ENCODE results near the gene KIF26B.

Gene KIF26B

DNA sequence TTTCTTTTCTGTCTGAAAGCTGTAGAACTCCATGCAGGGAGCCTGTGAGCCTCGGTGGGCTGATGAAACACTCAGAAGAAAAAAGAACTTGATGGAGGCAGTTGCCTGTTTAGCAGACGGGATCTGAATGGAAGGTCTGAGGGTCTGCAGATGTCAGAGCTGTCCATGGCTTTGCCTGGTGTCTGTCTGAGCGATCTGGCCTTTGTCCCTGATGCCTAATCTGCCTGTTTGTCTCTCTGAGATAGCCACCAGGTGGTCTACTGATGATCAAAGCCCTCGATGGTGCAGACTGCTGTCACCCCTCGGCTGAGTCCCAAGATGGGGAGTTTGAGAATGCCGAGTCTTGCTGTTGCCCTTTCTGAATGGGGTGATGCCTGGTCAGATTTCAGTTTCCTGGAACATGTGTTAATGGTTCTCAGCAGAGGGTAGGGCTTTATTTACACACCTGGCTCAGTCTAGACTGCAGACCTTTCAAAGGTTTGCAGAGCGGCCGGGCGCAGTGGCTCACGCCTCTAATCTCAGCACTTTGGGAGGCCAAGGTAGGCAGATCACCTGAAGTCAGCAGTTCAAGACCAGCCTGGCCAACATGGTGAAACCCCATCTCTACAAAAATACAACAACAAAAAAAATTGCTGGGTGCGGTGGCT is 90.4 kb downstream of the KIF26B start:
- DNase-seq = peak; percentile 66

DNA sequence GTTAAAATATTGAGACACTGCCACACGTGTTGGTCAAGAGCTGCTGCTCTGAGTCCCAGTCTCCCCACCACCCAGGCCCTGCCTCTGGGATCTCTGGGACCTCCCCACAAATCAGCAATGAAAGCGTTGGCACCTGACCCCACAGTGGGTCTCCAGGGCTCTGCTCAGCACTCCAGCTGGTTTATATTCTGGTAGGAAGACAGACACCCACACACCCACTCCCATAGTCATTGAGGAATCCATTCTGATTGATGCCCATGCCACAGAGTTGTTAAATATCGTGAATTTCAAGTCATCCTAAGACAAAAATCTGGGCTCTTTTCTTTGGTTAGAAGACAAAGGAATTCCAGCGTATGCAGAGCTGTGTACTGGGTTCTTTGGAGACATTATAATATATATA is 91.6 kb downstream of the KIF26B start:
- DNase-seq = no peak

DNA sequence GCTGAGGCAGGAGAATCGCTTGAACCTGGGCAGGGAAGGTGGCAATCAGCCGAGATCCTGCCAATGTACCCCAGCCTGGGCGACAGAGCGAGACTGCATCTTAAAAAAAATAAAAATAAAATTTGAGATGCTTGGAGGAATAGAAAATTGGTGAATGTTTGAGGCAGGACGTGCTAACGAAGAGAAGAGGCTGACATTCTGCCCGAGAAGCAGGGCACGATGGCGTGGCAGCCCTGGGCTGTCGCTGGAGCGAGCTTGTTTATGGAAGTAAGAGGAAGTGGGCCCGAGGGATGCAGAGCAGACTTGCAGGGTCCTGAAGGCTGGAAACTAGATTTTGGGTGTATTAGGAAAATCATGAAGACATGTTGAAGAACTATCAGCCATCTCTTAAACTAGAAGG is 92.6 kb downstream of the KIF26B start:
- DNase-seq = no peak

DNA sequence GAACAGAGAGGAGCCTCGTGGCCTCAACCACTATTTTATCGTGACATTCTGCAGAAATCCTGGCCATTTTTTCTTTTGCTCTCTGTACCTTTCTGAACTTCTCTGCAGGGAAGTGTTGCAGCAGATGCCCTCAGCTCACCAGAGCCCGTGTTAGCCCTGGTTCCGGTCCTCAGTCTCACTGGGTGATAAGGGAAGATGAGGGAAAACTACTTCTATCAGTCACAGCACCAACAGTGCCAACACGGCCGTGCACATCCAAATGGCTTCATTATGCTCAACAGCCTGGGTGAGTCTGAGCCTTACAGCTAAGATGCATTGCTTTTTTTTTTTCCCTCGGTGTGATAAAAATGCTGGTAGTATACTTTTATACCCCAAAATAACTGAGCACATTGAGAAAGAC is 93.0 kb downstream of the KIF26B start:
- DNase-seq = no peak

DNA sequence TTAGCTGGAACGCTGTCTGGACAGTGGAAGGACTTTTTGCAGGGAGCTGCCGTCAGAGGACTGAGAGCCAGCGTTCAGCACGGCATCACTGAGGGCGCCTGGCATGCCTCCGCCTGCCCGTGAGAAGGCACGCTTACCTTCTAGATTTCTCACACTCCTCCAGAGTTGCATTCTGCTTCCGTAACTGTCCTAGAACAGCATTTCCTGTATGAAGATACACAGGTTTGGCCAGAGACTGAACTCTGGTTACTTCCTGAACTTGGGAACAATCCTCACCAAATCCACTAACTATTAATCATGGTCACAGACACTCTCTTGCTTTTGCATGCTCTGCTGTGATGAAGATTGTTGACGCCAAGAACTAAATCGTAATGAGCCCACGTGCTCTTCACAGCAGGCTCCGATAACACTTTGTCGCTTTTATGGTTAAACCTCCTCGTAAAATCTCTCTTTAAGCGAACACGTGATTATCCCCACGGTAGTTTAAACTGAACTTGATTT is 93.5 kb downstream of the KIF26B start:
- DNase-seq = no peak

DNA sequence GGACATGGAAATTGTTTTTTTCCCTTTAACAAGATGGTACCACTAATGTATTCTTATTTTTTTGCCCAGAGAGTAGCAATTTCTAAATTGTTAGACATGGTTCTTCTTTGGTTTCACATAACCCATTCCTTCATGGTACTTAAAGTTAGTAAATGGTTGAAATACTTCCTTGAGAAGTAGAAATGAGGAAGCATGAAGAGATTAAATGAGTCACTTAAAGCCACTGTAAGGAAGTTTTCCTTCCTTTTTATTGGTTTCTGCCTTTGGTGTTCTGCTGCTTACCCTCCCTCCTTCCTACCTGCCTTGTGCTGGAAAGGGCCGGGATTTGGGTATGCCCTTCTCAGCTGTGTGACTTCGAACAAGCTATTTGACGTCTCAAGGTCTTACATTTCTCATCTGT is 101.0 kb downstream of the KIF26B start:
- DNase-seq = no peak

DNA sequence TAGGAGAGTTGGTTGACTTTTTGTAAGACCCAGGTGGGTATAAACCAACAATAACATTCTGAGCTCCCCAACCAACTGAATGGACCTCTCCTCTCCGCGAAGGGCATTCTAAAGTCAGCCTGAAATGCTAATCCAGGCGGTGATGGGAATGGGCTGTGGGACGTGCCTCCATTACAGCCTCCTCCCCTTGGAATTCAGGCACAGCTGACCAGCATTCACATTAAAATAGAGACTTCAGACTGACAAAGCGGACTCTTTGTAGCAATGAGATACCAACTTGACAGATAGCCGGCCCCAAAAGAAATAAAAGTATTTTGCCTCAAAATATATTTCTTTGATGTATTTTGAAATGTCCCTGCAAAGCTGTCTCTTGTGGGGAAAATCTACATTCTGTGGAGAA is 101.7 kb downstream of the KIF26B start:
- no peak for DNase-seq

DNA sequence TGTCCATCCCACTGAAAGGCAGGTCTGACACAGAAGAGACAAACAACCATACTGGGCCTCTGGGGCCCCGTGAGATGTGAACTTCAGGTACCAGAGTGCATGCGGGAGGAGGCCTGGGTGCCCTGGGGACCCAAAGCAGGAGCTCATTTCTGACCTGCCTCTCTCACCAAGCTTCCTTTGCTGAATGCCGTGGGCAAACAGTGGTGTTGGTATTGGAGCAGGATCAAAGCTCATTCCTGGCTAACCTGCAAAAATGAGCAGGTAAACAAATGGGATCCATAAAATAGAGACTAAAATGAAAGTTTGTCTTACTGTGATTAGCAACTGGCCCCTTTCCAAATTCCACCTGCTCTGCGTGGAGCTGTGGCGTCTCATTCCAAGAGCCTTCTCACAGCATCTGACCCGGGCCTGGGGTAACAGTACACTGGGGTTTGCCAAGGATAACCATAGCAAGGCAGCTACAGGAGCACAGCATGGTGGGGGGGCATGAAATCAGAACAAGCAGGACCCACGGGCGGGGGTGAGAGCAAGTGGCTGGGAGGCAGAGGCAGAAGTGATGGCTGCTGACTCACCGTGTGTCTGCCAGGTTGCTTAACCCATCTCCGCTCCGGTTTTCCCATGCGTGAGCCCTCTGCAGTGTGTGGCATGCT is 103.6 kb downstream of the KIF26B start:
- DNase-seq = peak; percentile 39

DNA sequence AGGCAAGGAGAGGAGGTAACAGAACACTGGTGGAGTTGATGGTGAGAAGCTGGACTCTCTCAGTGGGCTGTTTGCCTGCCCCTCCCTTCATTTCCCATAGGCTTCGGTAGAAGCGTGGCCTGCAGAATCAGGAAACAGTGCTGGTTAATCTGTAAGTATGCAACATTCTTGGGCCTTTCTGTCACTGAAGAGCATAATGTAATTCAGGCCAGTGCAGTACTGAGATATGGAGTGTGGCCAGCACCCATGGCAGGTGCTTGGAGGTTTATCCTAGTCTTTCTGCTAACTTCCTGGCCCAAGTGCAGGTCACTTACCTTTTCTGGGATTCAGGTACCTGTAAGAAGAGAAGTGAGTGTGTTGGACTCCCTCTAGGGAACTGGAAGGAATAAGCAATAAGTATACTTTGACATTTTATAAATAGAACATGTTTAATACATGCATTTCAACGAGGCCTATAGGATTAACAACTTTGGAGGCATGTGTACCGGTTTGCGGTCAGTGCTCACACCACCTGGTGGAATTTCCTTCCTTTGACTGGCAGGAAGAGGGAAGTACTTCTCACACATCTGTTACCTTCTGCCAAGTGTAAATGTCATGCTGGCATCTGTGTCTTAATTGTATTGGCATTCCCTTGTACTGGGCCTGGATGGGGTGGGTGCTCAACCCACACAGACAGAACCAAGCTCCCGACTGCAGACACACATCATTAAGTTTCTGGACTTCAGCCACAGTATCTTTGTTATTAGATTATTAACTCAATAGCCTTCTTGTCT is 105.5 kb downstream of the KIF26B start:
- DNase-seq = peak; percentile 16

DNA sequence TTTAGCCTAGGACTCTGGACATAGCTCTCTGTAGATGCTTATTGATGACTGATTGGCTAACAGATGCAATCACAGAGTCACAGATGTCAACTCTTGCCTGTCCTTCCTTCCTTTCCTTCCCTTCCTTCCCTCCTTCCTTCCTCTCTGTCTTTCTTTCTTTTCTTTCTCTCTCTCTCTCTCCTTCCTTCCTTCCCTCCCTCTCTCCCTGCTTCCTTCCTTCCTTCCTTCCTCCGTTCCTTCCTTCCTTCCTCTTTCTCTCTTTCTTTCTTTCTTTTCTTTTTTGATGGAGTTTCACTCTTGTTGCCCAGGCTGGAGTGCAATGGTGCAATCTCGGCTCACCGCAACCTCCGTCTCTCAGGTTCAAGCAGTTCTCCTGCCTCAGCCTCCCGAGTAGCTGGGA is 106.1 kb downstream of the KIF26B start:
- DNase-seq = no peak

DNA sequence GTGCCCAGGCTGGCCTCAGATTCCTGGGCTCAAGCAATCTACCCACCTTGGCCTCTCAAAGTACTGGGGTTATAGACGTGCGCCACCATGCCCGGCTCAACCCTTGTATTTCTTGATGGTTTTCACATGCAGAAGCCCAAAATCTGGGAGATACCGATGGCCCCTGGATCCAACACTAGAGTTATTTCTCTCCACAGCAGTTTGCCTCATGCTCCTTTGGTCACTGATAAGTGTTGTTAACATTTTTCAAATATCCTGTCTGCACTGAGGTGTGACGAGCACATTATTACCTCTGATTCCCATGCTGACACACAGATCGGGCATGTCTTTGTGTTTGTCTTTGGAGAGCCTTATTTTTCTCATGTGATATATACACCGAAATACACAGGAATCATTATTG is 107.0 kb downstream of the KIF26B start:
- no peak for DNase-seq

DNA sequence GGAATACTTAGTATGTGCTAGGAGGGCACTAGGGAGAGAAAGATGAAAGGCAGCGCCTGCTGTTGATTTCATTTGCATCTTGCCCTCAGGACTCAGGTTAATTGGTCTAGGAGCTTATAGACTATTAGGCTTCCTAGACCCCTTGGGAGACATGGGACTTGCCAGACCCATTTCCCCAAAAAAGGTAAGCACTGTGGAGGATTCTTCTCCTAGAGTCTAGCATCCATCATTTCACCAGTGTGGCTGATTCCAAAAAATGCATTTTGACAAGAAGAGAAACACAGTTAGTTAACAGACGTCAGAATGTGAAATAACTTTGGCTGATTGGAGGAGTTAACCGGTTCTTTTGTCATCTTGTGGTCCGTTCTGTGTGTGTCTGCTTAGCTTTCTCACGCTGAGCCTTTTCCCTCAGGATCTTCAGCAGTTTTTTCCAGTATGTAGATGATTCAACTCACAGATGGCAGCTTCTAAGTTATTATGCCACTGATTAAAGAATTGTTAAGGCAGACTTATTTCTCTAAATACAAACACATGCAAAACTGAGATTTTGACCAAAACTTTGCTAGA is 108.8 kb downstream of the KIF26B start:
- DNase-seq = no peak

DNA sequence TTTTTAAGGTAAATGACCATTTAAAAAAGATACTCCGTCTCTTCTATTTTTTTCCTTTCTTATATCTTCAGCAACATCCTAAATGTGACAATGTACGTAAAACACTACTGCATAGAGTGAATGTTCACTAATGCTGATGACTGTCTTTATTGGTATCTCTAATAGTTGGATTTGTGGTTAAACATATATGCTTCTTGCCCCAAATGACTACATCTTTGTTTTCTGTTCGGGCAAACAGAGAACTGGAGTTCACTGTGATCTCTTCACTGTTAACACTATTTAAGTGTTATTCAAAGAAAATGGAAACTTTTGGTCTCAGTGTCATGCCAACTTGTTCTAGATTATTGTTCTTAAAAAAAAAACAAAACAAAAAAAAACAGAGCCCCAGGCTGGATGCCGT is 109.4 kb downstream of the KIF26B start:
- no peak for DNase-seq

DNA sequence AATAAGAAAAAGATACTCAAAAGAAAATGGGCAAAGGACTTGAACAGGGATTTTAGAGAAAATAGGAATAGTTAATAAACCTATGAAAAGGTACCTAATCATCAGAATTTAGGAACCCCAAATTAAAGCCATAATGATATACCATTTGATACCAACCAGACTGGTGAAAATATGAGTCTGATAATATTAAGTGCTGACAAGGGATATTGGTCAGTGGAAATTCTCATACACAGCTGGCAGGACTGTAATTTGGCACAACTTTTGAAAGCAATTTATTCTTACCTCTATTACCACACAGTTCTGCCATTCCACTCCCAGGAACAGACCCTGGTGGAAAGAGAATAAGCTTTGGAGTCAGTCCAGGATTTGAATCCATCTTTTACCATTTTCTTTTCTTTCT is 111.3 kb downstream of the KIF26B start:
- no peak for DNase-seq

DNA sequence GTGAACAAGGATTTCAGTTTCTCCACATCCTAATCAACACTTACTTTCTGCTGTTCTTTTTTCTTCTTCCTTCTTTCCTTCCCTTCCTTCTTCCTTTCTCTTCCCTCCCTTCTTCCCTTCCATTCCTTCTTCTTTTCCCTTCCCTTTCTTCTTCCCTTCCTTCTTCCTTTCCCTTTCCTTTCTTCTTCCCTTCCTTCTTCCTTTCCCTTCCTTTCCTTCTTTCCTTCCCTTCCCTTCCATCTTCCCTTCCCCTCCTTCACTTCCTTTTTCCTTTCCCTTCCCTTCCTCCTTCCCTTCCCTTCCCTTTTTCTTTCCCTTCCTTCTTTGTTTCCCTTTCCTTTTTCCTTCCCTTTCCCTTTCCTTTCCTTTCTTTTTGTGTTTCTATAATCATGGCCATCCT is 115.3 kb downstream of the KIF26B start:
- DNase-seq = no peak

DNA sequence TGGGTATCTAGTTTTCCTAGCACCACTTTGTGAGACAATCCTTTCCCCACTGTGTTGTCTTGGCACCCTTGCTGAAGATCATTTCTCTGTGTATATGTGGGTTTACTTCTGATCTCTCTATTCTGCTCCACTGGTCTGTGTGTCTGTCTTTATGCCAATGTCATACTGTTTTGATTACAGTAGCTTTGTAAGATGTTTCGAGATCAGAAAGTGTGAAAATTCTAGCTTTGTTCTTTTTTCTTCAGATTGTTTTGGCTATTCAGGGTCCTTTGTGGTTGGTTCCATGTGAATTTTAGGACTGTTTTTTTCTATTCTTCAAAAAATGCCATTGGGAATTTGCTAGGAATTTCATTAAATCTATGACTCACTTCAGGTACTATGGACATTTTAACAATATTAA is 116.2 kb downstream of the KIF26B start:
- no peak for DNase-seq

DNA sequence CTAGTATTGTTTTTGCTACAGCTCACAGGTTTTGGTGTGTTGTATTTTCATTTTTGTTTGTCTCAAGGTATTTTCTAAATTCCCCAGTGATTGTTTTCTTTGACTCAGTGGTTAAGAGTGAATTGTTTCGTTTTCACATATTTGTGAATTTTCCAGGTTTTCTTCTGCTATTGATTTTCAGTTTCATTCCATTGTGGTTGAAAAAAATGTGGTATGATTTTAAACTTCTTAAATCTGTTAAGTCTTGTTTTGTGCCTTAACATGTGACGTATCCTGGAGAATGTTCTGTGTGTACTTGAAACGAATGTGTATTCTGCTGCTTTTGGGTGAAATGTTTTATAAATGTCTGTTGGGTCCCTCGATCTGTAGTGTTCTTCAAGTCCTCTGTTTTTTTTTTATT is 117.9 kb downstream of the KIF26B start:
- no peak for DNase-seq

DNA sequence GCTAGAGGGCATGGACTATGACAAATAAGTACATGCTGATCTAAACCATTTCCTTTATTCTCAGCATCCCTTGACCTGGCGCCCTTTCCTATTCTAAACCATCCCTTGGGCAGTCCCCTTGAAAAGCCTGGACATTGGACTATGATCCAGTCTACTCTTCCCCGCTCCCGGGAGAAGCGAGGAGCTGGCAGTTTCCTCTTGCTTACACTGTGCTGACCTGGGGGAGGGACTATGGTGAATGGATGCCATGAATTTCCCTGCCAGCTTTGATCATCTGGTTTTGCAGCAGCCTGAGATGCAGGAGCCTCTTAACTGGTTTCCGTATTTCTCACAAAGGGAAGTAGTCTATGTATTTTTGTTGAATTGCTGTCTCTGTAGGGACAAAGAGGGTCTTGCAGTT is 121.7 kb downstream of the KIF26B start:
- DNase-seq = no peak

DNA sequence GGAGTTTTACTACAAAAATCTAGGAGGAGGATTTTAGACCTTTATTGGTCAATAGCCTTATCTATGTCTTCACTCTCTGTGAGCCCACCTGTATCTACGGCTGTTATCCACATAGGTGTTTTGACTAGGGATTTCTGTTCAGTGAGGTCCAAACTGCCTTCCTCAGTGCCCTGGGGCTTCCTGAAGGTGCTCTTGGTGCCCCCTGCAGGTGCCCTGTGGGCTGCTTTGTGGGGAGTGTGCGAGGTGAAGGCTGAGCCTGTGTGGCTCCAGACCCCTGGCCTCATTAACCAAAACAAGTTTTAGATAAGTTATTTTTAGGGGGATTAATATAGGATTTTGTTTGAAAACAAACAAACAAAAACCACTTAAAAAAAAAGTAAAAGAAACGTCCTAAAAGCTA is 122.5 kb downstream of the KIF26B start:
- no peak for DNase-seq

DNA sequence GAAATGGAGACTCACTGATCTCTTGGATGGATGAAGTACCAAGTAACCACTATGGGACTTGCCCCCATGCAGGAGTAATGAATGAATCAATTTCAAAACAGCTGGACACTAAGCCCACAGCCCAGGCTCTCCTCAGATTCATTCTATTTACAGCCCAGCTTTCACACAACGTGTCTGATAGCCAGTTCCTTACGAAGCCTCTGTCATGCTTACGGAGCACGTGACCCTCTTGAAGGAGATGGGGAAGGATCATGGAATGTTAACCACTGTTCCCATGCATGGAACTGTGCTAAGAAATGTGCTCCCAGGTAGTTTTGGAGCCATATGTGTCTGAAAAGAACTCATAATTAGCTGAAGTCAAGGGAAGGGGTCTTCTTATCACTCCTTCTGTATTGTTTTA is 124.1 kb downstream of the KIF26B start:
- no peak for DNase-seq

DNA sequence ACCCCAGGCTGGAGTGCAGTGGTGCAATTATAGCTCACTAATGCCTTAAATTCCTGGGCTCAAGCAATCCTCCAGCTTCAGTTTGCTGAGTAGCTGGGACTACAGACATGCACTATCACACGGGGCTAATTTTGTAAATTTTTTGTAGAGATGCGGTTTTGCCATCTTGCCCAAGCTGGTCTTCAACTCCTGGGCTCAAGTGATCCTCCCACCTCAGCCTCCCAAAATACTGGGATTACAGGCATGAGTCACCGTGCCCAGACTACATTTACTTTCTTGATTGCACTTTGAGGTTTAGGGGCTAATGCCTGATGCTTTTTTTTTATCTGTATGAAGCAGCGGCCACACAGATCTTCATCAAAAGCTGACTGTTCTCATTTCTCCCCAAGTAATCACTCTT is 124.6 kb downstream of the KIF26B start:
- DNase-seq = no peak

DNA sequence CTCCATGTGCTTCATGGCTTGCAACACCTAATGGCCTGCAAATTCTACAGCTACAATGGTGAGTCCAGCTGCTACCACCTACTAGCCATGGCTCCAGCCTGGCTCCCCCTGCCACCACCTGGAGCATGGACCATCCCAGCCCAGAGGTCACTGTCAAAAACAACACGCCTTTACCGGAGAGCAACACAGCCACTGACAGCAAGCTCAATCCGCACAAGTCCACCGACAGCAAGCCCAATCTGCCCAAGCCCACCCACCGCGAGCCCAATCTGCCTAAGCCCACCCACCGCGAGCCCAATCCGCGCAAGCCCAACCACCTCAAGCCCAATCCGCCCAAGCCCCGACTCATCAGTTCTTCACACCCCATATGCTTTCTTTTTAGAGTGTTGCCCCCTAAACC is 128.2 kb downstream of the KIF26B start:
- DNase-seq = no peak

DNA sequence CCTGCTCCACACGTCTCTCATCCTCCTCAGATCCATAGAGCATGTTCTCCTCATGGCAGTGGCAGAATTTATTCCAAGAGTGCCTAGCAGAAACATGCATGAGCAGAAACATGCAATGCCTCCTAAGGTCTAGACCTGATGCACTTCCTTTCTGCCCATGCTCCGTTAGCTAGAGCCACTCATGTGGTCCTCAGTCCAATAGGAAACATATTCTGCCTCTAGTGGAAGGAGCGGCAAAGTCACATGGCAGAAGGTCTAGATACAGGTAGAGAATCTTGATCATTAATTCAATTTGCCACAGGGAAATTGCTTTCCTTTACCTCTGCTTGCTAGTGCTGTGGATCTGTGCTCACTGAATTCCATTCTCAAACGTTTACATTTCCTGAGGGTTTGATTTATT is 130.4 kb downstream of the KIF26B start:
- no peak for DNase-seq

DNA sequence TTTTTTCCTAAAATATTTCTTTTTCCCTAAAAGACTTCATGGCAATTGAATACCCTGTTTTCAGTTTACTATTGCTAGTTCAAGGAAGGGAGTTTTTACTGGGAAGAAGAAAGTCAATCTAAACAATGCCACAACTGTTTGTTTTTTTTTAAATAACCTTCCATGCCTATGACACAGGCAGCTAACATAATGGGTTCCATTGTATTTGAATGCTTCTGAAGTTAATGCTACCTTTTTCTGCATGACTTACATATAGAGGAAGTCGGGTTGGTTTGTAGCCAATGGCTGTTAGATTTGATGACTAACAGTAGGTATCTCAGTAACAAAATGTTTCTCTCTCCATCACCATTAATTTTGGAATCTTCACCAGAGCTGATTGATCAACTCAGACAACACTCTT is 134.0 kb downstream of the KIF26B start:
- no peak for DNase-seq

Measured in NCI-H2029 treated with DMSO at 0.1 percent for 48 hours (cell line).